ENCODE data around the gene SLC22A17.

- no peak for TF ChIP-seq CTCF (IDR thresholded peaks at IDR 0.05)
- TF ChIP-seq POLR2A (IDR thresholded peaks at IDR 0.05): no peak
Measured at GRCh38 chr14:23364164-23365035, 11.7 kb upstream of the SLC22A17 start.

All from right lobe of liver (tissue), 4 donors.